ENCODE data around the gene TPK1.
"Not testable (repeated sequence)": the region's sequence is repeated elsewhere in the genome, so short reads cannot be mapped to it uniquely, and the experiment has no call there.

The TPK1 gene

GRCh38 chr7:144824360-144824759, 11.5 kb downstream of the TPK1 start:
- no peak for DNase-seq (ENCODE audit: low read depth in 2 of 2)

- DNase-seq (ENCODE audit: low read depth in 2 of 2) = no peak
Observed at GRCh38 chr7:144822223-144822622, 13.6 kb downstream of the TPK1 start.

- no peak for DNase-seq (ENCODE audit: low read depth in 2 of 2)
Observed at GRCh38 chr7:144821067-144821466, 14.8 kb downstream of the TPK1 start.

GRCh38 chr7:144820552-144820951, 15.3 kb downstream of the TPK1 start:
- DNase-seq (ENCODE audit: low read depth in 2 of 2) = no peak

GRCh38 chr7:144819566-144819965, 16.3 kb downstream of the TPK1 start:
- no peak for DNase-seq (ENCODE audit: low read depth in 2 of 2)

GRCh38 chr7:144818511-144818910, 17.3 kb downstream of the TPK1 start:
- no peak for DNase-seq (ENCODE audit: low read depth in 2 of 2)

GRCh38 chr7:144817001-144817400, 18.9 kb downstream of the TPK1 start:
- DNase-seq (ENCODE audit: low read depth in 2 of 2) = no peak

- DNase-seq (ENCODE audit: low read depth in 2 of 2) = no peak
Observed at GRCh38 chr7:144814299-144814698, 21.6 kb downstream of the TPK1 start.

GRCh38 chr7:144812379-144813283, 23.2 kb downstream of the TPK1 start:
- no peak for DNase-seq (ENCODE audit: low read depth in 2 of 2)

- no peak for DNase-seq (ENCODE audit: low read depth in 2 of 2)
Observed at GRCh38 chr7:144805627-144806239, 30.1 kb downstream of the TPK1 start.

- not testable (repeated sequence) for DNase-seq (ENCODE audit: low read depth in 2 of 2)
Observed at GRCh38 chr7:144800678-144801436, 35.0 kb downstream of the TPK1 start.

GRCh38 chr7:144796919-144797318, 38.9 kb downstream of the TPK1 start:
- DNase-seq (ENCODE audit: low read depth in 2 of 2) = no peak

GRCh38 chr7:144792050-144792449, 43.8 kb downstream of the TPK1 start:
- DNase-seq (ENCODE audit: low read depth in 2 of 2) = no peak

- DNase-seq (ENCODE audit: low read depth in 2 of 2) = no peak
Observed at GRCh38 chr7:144791488-144791887, 44.4 kb downstream of the TPK1 start.

GRCh38 chr7:144787127-144787526, 48.7 kb downstream of the TPK1 start:
- DNase-seq (ENCODE audit: low read depth in 2 of 2) = no peak

GRCh38 chr7:144786522-144786921, 49.3 kb downstream of the TPK1 start:
- no peak for DNase-seq (ENCODE audit: low read depth in 2 of 2)

- DNase-seq (ENCODE audit: low read depth in 2 of 2) = no peak
Observed at GRCh38 chr7:144786079-144786478, 49.8 kb downstream of the TPK1 start.

- DNase-seq (ENCODE audit: low read depth in 2 of 2) = no peak
Observed at GRCh38 chr7:144785521-144785920, 50.3 kb downstream of the TPK1 start.

GRCh38 chr7:144784943-144785342, 50.9 kb downstream of the TPK1 start:
- no peak for DNase-seq (ENCODE audit: low read depth in 2 of 2)

- no peak for DNase-seq (ENCODE audit: low read depth in 2 of 2)
Observed at GRCh38 chr7:144784441-144784840, 51.4 kb downstream of the TPK1 start.

GRCh38 chr7:144782883-144783282, 53.0 kb downstream of the TPK1 start:
- DNase-seq (ENCODE audit: low read depth in 2 of 2) = no peak

GRCh38 chr7:144780071-144780608, 55.7 kb downstream of the TPK1 start:
- DNase-seq (ENCODE audit: low read depth in 2 of 2) = no peak

All from stimulated activated CD8-positive, alpha-beta memory T cell treated with anti-CD3 and anti-CD28 coated beads, Interleukin-15, amount 100 ng/mL, for 48 hours (primary cell).